Caki2 (cell line): ENCODE measurements around the gene XRCC3. TPM values are rescaled to one million over a fixed set of nuclear protein-coding genes. Genes with fewer than 3 reads are reported as not detected.

Experiments used
- DNase-seq: peaks from one replicate; pipeline ENCODE4 v3.0.0-alpha.2; 2015; ENCODE audit warnings: low read depth
- in situ Hi-C: cut with HindIII; loops from 2 replicates; pipeline ENCODE4 v1.10.0; 2016; ENCODE audit warnings: low sequenced_read_pairs, low pct_unique_long_range_greater_than_20kb, mixed read lengths
- total RNA-seq: library from RNA; depleted of rRNA; stranded (reverse); fragments of >200 nt; shearing (Covaris generic); gene quantifications from 2 replicates; pipeline ENCODE4 v1.2.3, GENCODE V29; 2014; ENCODE audit warnings: low replicate concordance

XRCC3 gene
- total RNA-seq, 1 experiment from 2014 or later: 50.0 TPM

DNA sequence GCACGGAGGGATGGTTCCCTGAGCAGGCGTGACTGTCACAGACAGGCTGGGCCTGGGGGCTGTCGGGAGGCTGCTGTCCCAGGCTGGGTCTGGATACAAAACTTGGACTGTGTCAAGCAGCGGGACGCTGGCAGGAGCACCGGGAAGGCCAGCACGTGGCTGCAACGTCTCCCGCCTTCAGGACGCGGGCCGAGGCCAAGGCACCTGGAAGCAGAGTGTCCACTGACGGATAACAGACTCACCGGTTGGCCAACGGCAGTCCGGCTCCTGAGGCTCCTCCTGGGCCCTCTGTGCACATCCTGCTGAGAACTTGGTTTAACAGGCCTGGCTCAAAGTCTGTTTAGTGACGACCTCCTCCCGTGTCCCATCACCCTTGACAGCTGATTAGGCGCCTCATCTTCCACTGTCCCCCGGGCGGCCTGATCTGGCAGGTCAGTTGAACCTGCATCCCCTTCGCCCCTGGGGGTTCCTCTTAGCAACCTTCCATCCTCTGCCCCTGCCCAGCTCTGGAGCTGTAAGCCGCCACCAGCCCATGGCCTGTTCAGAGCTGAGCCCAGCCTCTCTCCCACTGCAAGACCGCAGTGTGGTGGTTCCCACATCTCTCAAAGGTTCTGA lies 2.5 kb downstream of the XRCC3 start:
- in situ Hi-C loops: no loop called here
- no peak for DNase-seq

DNA sequence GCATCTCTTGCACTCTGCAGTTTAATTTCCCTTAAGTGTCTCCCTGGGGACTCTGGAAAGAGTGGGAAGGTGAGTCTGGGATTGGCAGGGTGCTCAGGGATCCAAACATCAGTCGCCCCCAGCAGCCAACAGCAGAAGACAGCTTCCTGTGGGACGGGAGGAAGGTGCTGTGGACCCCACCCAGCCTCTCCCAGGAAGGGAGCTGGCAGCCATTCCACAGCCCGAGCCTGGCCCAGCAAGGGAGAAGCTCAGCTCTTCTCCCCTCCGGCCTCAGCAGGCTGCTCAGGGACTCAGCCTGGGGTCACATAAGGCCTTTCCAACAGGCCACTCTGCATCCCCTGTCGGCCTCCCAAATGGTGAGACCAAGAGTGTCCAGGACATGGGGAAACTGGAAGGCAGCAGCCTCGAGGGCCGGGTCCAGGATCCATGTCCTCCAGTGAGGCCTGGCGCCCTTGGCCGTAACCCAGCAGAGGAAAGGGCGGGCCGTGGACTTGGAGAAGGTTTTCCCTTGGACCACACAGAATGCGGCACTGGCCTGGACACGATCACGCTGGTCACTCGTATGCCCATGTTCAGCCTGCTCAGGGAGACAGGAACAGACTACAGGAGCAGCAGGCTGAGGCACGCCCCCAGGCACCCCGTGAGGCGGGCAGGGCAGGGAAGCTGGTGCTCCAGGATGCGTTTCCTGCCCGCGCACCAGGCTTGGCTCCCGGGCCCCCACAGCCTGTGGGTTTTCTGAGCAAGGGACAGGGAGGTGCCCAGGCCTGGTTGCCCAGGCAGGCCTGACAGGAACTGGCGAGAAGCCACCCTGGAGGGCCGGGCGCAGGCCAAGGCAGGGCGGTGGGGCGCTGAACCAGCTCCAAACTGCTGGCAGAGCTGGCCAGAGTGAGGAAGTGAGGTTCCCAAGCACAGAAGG lies 3.5 kb downstream of the XRCC3 start:
- DNase-seq: no peak
- in situ Hi-C loops: no loop called here

DNA sequence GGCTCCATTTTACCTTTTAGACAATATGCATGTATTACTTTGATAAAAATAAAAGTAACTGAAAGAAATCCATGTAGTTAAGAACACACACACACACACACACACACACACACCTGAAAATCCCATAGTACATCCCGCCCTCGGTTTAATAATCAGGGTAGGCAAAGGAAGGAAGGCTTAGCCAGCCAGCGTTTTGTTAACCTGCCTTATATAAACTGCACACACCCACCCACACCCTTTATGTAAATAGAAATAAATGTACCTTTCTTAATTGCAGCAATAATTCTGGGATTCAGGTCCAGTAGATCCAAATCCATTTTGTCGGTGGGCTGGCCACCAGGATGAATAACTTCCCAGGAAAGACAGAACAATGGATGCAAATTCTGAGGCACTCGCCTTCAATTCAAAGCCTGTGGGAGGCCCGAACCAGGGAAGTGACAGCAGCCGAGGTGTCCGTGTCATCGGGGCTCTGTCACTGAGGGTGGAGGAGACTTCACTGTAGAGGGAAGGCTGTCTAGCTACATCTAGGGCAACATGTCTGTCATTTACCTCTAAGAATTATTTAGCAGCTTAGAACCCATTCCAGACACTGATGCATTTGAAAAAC lies 4.4 kb downstream of the XRCC3 start:
- in situ Hi-C loops: no loop called here

DNA sequence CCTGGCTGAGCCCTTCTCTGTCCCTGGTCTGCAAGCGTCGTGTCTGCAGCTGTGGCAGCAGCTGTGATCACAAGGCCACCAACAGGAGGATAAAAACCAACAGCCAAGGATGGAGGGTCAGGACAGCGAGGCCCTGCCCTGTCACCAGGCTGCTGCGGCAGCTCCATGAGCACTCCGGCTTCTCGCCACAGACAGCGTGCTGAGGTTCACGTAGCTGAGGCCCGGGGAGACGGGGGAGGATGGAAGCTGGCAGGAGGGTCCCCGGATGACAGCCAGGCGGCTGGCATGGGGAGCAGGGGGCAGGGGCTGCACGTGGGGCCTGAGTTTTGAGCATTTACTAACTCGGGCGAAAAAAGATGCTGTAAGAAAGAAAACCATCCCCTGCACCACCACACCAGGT lies 5.4 kb downstream of the XRCC3 start:
- in situ Hi-C loops: no loop called here
- no peak for DNase-seq

More for the DNA sequence above, 4.4 kb downstream of the XRCC3 start:
- DNase-seq: no peak

DNA sequence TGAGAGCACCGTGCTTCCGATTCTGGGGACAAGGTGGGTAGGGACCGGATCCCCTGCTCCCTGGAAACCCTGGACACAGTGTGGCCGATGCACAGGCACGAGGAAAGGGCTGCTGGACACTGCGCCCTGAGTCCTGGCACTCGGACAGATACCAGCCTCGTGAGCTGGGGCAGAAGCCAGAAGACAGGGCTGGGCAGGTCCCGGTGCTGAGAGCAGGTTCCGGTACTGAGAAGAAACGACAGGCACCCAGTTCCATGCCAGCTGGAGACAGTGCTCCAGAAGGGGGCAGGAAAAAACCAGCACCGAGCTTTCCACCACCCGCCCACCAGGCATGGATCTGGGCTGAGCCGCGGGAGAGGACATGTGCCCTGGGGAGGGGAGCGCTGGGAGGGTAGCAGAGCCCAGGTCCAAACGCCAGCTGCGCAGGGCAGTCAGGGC lies 6.5 kb downstream of the XRCC3 start:
- DNase-seq: no peak
- in situ Hi-C loops: no loop called here

DNA sequence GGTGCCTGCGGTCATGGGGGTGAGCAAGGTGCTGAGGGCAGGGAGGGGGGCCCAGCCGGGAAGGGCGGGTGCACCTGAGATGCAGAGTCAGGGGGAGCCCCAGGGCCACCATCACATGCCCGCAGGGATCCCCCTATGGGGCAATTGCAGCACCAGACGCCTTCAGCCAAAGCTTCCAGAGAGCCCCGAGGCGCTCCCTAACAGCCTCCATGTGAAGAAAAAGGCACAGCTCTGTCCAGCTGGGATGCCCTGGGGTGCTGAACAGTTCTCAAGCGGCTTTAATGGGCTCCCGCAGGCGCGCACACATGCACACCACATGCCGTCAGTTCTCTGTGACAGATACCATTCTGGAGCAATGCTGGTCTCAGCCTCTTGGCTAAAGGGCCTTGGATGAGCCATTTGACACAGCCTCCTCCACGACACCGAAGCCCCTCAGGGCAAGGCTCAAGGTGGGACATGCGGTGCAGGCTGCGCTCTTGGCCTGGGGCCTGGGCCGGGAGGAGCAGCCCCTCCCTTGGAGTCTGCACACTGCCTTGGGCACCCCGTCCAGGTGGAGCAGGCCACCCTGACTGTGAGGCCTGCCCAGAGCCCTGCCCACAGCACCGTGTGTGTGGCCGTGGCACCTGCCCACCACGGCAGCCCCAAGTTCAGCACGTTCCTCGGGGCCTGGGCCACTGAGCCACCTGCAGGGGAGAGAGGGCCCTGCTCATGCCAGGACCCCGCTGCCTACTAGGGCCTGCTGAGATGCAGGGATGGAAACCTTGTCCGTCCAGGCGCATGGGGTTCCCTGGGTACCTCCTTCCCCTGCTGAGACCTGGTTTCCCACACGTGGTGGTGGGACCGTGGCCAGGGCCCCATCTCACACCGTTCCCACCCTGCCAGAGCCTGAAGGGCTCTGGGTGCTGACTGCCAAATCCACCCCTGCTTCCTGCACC lies 7.7 kb downstream of the XRCC3 start:
- in situ Hi-C loops: no loop called here
- DNase-seq: no peak

DNA sequence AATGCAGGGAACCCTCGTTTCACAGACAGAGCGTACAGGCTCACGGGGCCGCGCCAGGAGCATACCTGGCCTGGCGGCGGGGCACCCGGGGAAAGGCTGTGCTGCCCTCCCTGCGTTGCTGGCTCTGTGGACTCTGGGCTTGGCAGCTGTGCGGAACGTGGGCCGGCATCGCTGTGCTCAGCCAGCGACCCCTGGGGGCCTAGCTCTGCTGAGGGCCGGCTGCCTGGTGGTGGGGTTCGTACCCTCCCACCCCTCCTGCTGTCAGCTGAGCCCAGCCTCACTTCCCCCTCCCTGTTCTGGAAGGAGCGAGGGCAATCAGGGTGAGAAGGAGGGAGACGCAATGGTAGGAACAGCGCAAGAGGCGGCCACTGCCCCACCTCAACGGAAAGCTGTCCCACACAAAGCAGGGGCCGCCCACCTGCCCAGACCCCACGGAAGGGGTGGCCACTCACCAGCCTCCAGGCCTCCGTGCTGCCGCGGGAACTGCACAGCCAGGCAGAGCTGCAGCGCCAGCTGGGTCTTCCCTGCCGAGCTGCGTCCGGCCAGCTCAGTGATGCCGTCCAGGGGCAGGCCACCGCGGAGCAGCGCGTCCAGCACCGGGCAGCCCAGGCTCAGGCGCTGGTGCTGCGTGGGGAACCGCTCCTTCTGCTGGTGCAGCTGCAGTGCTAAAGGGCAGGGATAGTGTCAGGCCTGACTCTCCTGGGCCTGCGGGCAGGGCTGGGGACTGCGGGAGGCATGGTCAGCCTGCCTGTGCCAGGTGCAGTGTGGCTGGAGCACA lies 8.5 kb downstream of the XRCC3 start:
- DNase-seq: no peak
- in situ Hi-C loops: no loop called here

DNA sequence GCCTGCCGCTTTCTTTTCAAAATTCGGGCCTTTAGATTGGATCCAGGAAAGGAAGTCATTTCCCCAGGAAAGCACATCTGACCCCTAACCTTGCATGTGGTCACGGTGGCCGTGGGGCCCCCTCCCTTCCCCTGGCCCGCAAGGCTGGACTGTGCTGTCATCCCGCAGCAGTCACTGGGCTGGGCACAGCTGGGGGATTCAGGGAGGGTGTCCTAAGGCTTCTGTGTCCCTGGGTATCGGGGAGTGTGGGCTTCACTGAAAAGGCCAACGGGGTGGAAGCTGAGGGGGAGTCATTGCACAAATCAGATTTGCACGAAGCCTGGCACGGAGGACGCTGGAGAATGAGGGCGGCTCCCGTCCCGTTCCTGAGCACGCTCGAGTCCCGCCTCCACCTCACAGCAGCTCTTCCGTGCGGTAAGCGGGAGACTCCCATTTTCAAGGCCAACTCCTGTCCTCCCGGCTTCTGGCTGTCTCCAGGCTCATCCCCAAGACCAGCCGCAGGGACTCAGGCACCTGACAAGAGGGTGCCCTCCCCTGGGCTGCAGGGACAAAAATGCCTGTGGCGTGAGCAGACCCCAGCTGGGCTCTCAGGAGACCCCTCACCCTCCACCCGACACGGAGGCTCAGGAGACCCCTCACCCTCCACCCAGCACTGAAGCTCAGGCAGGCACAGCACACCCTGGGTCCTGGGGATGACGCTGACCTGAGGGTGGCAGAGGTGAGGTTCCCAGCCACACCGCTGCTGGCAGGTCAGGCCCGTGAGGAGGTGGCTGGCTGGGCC lies 9.6 kb downstream of the XRCC3 start:
- DNase-seq: no peak
- in situ Hi-C loops: no loop called here

DNA sequence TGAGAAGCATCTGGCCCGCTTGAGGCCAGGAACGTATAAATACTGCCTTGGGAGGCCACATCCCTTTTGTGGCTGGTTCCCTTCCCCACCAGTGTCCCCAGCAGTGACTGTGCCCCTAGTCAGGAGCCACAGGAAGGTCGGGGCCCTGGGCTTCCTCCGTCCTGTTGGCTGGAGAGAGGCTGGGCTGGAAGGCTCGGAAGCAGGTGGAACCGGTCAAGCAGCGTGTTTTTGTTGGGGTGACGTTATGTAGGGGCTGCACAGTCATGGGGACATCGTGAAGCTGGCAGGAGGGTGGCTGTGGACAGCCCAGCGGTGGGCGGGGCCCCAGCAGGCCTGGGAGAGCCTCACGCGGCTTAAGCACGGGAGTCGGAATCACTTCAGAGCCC lies 10.1 kb downstream of the XRCC3 start:
- DNase-seq: no peak
- in situ Hi-C loops: no loop called here

DNA sequence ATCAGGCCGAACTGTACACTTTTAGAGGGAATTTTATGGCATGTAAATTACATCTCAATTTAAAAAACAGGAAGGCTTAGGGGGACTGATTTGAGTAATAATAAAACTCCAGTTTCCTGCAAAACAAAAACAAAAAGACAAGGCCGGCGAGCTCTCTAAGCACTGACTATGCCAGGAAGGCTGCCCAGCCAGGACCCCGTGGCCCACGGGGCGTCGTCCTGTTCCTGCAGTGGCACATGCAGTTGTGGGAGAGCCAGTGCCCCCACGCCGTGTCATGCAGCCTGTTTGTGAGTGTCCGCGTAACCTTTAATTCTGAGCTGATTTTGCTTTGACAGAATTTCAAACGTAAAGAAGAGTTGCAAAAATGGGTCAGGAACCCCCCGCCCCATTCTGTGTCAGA lies 10.5 kb downstream of the XRCC3 start:
- in situ Hi-C loops: no loop called here
- no peak for DNase-seq

DNA sequence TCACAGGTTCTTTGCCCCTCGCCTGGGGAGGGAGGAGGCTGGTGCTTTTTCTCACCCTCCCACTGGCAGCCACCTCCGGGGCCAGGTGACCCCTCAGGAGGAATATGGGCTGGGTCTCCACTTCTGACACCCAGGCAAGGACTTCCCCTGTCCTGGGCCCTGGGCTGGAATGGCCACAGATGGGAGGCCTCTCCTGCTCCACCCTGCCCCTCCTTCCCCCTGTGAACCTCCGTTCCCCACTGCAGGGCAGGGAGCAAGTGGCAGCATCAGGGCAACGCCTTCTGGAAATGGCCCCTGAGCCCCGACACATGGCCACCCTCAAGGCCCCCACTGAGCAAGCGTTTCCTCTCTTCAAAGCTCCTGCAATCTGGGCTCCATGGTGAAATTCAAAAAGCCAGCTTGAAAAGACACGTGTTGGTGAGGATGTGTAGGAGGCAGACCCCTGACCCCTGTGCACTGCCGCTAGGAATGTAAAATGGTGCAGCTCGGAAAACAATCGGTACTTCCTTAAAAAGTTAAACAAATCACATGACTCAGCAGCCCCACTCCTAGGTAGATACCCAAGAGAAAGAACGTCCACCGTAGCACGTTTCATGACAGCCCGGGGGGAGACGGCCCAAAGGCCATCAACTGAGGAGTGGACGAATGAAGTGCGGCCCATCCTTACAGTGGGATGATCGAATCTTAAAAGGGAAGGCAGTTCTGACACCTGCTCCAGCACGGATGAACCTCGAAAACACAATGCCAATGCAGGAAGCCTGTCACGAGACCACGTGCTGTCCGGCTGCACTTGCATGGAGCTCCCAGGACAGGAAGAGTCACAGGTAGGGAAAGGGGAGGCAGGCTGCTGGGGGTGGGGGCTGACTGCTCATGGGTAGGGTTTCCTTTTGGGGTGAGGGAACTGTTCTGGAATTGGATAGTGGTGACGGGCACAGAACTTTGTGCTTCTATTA lies 11.5 kb downstream of the XRCC3 start:
- DNase-seq: no peak
- in situ Hi-C loops: no loop called here

DNA sequence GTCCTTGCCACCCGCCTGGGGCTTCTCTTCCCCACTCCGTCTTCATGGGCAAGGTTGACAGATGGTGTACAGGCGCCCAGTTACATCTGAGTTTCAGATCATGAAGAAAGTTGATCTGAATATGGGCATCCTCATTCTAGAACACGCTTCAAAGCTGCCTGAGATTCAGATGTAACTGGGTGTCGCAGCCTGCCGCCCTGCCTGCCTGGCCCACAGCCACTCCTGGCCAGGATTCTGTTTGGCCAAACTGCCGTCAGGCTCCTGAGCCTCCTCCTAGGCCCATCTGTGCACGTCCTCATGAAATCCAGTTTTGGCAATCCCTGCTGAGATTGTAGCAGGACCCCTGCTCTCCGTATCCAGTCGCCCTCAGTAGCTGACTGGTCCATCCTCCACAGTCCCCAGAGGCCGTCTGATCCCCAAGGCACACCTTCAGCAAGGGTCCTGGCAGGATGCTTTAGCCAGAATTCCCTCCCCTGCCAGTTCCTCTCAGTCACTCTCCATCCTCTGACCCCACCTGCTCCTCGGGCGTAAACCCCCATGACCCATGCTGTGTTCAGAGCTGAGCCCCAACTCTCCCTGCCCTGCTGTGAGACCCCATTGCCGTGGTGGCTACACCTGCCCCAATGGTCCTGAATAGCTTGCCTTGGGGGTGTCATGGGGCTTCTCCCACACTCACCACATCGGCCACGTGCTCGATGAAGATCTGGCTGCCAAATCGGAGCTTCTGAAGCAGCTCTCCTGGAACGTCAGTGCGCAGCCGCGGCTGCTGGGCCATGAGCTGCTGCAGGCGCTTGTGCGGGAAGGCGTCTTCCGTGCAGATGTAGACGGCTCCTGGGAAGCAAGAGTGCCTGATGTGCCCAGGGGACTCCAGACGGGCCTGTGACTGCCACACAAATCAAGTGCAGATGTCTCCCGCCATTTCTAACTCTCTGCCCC lies 12.5 kb downstream of the XRCC3 start:
- in situ Hi-C loops: no loop called here
- DNase-seq: no peak

DNA sequence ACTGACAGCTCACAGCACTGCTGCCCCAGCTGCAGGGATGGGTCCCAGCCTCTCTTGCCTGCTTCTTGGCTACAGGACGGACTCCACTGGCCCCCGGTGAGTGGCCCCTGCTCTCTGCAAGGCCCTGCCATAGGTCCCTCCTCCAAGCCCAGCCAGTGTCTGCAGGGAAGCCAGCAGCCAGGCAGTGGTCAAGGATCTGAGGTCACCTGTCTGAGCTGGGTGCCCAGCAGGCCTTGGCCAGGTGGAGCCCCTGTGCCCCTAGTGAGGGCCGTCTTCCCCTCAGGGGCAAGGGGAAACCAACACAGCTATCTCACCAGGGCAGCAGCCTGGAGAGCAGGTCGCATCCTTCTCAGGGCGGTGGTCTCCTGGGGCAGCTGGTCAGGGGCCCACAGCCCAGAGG lies 13.2 kb downstream of the XRCC3 start:
- in situ Hi-C loops: no loop called here
- no peak for DNase-seq

DNA sequence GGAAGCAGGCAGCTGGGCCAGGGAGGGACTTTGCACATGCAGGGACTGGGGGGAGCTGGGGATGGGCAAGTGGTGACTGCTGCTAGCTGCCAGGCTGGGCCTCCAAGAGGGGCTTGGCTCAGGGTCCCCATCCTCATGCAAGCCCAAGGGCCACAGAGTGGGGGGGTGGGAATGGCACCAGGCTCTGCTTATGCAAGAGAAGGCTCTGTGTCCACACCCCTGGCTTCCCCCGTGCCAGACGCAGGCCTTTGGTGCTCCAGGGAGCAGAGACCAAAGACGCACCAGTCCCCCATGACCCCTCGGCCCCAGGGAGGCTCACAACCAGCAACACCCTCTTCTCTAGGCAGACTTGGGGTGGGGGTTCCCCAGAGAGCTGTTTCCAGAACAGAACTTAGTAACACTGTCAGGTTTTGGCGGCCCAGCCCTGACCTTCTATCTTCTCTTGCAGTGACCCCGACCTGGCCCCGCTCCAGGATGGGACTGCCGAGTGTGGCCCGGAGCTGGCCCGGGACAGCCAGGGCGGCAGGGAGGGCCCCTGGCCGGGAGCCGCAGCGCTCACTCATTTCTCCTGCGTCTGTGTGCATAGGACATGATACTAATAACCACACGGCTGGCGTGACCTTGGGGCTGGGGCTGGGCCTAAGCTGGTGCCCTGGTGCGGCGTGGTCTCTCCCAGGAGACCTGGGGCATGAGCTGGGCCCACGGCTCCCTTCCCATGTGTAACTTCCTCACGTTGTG lies 14.3 kb downstream of the XRCC3 start:
- in situ Hi-C loops: no loop called here
- DNase-seq: no peak
